HG02642 (cell line): ENCODE measurements around the gene HHATL.
"Not testable (repeated sequence)": the region's sequence is repeated elsewhere in the genome, so short reads cannot be mapped to it uniquely, and the experiment has no call there.

Experiments used
- ATAC-seq: cut with Tn5 transposase; IDR thresholded peaks from one replicate; pipeline ENCODE4 v1.9.1; 2021; ENCODE audit warnings: mild to moderate bottlenecking; ENCODE audit not compliant: unreplicated experiment, poor library complexity

HHATL gene

DNA sequence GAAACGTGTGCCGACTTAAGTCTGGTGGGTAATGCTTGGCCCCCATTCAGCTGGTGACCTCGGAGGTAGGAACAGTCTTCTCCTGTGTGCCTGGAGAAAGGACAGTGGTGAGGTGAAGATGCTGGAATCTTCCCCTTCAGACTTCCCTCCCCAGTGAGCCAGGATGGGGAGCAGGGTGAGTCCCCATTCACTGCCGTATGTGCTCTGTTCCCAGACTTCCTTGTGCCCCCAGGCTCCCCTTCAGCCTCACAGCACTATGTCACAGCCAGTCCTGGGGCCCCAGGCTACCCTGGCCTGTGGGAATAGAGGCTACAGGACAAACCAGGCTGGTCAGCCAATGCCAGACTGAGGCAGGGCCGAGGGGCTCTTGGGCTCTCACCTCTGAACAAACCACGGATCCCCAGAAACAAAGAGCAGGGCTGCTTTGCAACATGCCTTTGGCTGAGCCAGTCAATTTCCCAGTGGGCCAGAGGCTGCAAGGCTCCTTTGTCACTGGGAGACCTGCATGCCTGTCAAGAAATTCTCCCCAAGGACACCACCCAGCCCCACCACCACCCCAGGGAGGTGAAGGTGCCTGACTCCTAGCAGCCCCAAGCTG is 31.8 kb upstream of the HHATL start:
- no peak for ATAC-seq

DNA sequence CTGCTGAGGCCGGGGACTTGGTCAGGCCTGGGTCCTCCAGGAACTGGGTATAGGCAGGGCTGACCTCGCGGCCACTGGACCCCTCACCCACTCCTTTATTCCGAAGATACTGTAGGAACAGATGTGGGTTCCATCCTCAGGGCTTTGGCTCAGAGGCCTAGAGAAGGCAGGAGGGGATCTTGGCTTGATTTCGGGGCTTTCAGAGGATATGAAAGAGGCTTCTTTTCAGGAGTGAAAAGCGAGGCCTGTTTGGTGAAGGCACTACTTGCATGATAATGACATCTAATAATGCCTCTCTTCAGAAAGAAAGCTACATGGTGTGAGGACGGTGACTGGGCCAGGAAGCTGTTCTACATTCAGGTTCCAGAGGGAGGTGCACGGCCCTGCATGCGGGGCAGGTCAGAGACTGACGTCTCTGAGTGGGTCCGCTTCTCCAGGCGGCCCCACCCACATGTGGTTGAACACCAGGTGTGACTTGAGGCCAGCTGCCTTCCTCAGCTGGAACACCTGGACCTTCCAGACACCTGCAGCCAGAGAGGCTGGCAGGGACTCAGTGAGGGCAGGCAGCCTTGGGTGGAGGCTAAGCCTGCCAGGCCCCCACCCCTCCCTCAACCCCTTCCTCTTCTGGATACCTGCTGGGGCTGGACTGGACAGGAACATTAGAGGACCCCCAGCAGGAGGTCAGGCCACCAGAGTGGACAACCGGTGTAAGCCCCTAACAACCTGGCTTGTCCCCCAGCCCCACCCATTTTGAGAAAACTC is 31.1 kb upstream of the HHATL start:
- no peak for ATAC-seq

GRCh38 chr3:42732829-42733459 is 30.3 kb upstream of the HHATL start:
- no peak for ATAC-seq

DNA sequence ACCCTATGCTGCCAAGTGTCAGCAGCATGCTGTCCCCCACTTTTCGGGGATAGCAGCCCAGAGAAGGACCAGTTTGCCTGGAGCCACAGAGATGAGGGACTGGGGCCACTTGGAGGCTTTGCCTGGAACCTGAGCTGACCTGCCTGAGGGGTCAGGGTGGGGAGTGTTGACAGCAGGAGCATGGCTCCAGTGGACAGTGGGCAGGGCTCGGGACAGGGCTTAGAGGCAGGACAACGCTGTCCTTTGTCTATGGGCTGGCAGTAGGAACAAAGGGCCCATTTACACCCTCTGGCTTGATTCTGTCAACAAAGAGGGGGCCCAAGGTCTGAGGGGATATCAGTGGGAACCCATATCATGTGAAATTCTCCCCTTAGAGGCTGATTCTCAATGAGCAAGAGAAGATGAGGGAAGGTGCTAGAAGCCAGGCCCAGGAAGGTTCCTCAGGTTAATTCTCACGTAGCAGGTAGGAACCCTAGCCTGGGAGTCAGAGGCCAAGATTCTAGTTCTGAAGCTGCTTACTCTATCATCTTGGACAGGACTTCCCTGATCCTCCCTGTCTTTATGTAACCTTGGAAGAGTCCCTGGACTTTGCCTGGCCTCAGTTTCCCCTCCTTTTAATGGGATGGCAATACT is 29.7 kb upstream of the HHATL start:
- ATAC-seq, result no peak

DNA sequence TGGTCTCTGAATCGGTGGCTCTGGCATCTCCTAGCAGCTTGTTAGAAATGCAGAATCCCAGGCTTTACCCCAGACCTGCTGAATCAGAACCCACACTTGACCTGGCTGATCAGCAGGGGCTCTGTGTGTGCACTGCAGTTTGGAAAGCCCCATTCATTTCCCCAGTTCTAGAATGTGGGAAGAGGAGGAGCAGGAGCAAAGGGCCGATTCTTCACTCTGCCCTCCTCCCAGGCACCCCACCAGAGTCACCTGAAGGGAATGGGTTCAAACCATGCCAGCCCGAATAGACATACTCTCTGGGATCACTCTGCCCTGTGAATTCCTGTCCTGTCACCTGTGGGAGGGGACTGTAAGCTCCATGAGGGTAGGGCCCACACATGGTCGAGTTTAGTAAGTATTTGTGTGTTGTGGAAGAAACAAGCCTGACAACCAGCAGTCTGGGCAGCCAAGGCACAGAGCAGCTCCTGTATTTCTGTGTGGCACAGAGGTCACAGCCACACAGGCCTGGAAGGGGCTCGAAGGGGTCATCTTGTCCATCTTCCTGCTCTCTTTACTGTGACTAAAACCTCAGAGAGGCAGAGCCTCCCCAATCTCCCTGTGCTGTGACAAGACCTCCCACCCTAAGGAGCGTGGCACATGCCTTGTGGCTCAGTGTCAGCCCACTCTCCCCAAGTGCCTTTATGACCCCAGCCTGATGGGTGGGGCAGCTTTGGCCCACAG is 29.0 kb upstream of the HHATL start:
- no peak for ATAC-seq

GRCh38 chr3:42730706-42731420 is 28.3 kb upstream of the HHATL start:
- ATAC-seq, result no peak

- ATAC-seq, result no peak
Observed at GRCh38 chr3:42730294-42730693, 27.7 kb upstream of the HHATL start.

DNA sequence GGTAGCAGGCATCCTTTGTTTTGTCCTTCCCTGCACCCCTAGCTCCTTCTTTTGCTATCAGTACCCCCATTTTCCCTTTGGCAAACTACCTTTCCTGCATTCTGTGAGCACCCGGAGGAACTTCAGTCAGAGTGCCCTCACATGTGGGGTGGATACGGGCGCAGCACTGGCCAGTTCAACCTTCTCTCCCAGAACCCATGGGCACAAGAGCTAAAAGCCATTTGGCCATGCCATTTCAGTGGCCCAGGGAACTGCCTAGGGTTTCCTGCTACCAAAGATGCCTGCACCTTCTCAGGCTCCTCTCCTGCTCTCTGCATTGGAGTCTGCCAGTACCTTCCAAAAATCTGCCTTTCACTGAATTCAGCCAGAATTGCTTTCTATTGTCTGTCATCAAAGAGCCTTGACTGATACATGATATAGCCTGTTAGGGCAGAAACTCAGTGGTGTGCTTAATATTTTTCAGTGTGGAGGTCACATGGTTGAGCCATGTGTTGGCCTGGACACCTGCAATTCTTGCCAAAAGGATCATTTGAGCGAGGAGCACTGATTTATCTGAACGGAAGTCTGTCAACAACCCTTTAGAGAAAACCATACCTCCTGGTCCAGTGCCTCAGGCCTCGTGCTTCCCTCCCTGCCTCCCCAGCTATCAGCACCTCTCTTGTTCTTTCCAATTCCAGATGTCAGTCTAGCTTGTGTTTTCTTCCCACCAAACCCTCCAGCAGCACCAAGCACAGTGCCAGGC is 27.0 kb upstream of the HHATL start:
- no peak for ATAC-seq

GRCh38 chr3:42728668-42729364 is 26.2 kb upstream of the HHATL start:
- ATAC-seq, result no peak

DNA sequence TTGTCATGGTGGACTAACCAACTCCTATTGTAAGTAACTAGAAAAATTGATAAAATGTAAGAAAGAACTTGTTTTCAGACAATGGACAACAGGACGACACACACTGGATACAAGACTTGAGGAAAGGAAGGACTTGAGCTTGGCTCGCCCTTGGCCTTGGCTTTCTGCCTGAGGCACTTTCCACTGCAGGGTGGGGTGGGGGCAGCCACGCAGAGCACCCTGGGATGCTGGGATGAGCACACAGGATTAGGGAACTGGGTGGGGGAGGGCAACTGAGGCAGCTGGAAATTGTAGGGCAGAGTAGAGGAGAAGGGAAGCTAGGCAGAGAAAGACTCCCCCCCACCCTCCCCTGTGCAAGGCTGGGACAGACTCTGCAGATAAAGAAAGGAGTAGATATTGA is 25.5 kb upstream of the HHATL start:
- no peak for ATAC-seq

DNA sequence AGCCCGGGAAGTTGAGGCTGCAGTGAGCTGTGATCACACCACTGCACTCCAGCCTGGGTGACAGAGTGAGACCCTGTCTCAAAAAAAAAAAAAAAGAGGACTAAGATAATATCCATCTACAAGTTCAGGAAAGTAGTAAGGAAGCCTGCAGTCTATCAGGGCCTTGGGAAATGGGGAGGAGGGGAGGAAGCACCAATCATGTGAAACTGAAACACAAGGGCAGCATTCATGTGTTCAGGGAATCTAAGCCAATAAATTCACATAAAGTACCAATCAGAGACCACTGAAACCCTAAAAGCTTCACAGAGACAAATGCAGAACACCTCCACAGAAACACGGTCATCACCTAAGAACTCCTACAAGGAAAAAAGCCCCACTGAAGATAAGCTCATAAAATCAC is 22.9 kb upstream of the HHATL start:
- ATAC-seq, result no peak

DNA sequence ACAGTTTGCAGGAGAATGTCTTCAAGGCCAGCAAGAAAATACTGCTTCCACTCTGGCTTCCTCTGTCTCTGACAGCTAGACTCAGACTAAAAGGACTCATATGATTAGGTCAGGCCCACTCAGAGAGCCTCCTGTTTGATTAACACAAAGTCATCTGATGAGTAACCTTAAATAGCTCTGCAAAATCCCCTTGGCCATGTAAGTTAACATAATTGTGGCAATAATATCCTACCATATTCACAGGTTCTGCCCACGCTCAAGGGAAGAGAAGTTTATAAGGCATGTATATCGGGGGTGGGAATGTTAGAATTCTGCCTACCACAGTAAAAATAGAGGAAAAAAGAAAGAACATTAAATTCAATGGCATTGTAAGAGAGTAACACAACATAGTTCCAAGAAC is 20.6 kb upstream of the HHATL start:
- no peak for ATAC-seq

- not testable (repeated sequence) for ATAC-seq
Observed at GRCh38 chr3:42722442-42722841, 19.8 kb upstream of the HHATL start.

GRCh38 chr3:42721690-42722089 is 19.1 kb upstream of the HHATL start:
- ATAC-seq, result no peak

DNA sequence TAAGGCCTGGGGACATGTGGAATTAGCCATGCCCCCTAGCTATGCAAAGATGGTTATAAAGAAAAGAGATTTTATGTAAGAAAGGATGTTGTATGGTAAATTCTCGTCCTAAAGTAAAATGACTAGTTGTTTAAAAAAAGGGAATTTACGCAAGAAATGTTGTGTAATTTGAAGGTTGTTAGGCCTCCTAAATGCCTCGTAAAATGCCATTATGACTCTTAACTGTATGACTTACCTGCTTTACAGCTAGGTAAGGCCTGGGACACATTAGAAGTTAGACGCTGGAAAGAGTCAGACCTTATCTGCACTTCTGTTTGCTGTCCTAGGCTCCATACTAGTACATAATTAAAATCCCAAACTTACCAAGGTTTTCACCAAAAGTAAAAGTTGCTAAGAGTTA is 17.5 kb upstream of the HHATL start:
- no peak for ATAC-seq

GRCh38 chr3:42719002-42719401 is 16.4 kb upstream of the HHATL start:
- ATAC-seq, result no peak

DNA sequence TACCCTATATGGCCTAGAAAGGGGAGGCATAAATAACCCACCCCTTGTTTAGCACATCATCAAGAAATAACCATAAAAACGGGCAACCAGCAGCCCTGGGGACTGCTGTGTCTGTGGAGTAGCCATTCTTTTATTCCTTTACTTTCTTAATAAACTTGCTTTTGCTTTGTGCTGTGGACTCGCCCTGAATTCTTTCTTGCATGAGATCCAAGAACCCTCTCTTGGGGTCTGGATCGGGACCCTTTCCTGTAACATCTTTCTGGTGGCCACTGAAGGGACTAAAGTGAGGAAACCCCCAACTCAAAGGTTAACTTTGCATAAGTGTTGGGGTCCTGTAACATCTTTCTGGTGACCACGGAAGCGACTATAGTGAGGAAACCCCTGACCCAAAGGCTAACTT is 15.7 kb upstream of the HHATL start:
- ATAC-seq, result no peak

- no peak for ATAC-seq
Observed at GRCh38 chr3:42717306-42717705, 14.7 kb upstream of the HHATL start.
